H1 (cell line): ENCODE results near the gene SPATS2. TPM values are rescaled to one million over a fixed set of nuclear protein-coding genes. Genes with fewer than 3 reads are reported as not detected.

Source experiments
- JUN ChIP-seq: IDR thresholded peaks from 2 replicates; pipeline ENCODE4 v1.6.1; 2011; ENCODE audit warnings: low read depth, mild to moderate bottlenecking, improper control_type of control experiment, low read length
- NANOG ChIP-seq: IDR thresholded peaks from 2 replicates; pipeline ENCODE4 v1.6.1; 2011; ENCODE audit warnings: low read length, low read depth, mild to moderate bottlenecking, inconsistent platforms; ENCODE audit not compliant: insufficient read depth, poor library complexity, severe bottlenecking
- SIX5 ChIP-seq: IDR thresholded peaks from 2 replicates; pipeline ENCODE4 v1.6.1; 2011; ENCODE audit warnings: mild to moderate bottlenecking, low read depth, low read length
- polyA plus RNA-seq, 7 experiments: library from polyadenylated mRNA; depleted of rRNA in 3 of 7; stranded (reverse) in 5 of 7; unstranded in 2 of 7; fragments of >200 nt in 5 of 7; fragments of 200-250 nt in 2 of 7; gene quantifications; 1 replicate in 5 of 7; 2 replicates in 1 of 7; 4 replicates in 1 of 7; pipeline versions ENCODE4 v1.2.1 to v1.2.3, GENCODE V29; 2011 to 2013; ENCODE audit warnings: missing spikeins in 2 of 7, mixed read lengths in 2 of 7
- total RNA-seq: library from RNA; stranded (reverse); fragmentation: NEBNext Ultra II Directional; extraction: Animal tissue kit (Norgen Biotek cat#: 25700); gene quantifications from 2 replicates; pipeline ENCODE4 v1.2.1, GENCODE V29; 2021
- TF ChIP-seq, protein P1 (sequence below): fragments of 300-600 bp; sonication (generic); IDR thresholded peaks from 2 replicates; pipeline ENCODE4 v1.7.1; 2012; ENCODE audit warnings: low read length, moderate library complexity, mild to moderate bottlenecking, inconsistent platforms; ENCODE audit not compliant: insufficient replicate concordance

The SPATS2 gene
- total and polyA plus RNA-seq, 2 of the 8 experiments (the other 6 are each of a cell fraction or from before 2014, with no cell fraction given), result 19.2 to 24.5 TPM

DNA sequence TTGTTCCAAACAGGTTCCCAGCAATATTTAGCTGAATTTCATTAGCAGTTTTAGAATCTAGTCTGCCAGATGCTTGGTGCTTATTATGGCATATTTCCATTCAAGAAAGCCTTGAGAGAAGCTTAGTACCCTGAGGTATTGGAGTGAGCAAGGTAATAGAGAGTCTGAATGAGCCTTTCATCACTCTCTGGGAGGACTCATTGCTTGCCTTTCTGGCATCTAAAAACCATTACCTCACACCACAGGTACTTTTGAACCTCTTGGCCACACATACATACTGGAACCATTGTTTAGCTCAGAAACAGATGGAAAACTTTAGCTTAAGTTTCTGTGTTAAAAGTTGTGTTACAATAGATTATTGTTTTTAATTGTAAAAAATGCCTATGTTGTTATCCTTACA lies 144.1 kb downstream of the SPATS2 start (continued):
- TF ChIP-seq, protein P1, sequence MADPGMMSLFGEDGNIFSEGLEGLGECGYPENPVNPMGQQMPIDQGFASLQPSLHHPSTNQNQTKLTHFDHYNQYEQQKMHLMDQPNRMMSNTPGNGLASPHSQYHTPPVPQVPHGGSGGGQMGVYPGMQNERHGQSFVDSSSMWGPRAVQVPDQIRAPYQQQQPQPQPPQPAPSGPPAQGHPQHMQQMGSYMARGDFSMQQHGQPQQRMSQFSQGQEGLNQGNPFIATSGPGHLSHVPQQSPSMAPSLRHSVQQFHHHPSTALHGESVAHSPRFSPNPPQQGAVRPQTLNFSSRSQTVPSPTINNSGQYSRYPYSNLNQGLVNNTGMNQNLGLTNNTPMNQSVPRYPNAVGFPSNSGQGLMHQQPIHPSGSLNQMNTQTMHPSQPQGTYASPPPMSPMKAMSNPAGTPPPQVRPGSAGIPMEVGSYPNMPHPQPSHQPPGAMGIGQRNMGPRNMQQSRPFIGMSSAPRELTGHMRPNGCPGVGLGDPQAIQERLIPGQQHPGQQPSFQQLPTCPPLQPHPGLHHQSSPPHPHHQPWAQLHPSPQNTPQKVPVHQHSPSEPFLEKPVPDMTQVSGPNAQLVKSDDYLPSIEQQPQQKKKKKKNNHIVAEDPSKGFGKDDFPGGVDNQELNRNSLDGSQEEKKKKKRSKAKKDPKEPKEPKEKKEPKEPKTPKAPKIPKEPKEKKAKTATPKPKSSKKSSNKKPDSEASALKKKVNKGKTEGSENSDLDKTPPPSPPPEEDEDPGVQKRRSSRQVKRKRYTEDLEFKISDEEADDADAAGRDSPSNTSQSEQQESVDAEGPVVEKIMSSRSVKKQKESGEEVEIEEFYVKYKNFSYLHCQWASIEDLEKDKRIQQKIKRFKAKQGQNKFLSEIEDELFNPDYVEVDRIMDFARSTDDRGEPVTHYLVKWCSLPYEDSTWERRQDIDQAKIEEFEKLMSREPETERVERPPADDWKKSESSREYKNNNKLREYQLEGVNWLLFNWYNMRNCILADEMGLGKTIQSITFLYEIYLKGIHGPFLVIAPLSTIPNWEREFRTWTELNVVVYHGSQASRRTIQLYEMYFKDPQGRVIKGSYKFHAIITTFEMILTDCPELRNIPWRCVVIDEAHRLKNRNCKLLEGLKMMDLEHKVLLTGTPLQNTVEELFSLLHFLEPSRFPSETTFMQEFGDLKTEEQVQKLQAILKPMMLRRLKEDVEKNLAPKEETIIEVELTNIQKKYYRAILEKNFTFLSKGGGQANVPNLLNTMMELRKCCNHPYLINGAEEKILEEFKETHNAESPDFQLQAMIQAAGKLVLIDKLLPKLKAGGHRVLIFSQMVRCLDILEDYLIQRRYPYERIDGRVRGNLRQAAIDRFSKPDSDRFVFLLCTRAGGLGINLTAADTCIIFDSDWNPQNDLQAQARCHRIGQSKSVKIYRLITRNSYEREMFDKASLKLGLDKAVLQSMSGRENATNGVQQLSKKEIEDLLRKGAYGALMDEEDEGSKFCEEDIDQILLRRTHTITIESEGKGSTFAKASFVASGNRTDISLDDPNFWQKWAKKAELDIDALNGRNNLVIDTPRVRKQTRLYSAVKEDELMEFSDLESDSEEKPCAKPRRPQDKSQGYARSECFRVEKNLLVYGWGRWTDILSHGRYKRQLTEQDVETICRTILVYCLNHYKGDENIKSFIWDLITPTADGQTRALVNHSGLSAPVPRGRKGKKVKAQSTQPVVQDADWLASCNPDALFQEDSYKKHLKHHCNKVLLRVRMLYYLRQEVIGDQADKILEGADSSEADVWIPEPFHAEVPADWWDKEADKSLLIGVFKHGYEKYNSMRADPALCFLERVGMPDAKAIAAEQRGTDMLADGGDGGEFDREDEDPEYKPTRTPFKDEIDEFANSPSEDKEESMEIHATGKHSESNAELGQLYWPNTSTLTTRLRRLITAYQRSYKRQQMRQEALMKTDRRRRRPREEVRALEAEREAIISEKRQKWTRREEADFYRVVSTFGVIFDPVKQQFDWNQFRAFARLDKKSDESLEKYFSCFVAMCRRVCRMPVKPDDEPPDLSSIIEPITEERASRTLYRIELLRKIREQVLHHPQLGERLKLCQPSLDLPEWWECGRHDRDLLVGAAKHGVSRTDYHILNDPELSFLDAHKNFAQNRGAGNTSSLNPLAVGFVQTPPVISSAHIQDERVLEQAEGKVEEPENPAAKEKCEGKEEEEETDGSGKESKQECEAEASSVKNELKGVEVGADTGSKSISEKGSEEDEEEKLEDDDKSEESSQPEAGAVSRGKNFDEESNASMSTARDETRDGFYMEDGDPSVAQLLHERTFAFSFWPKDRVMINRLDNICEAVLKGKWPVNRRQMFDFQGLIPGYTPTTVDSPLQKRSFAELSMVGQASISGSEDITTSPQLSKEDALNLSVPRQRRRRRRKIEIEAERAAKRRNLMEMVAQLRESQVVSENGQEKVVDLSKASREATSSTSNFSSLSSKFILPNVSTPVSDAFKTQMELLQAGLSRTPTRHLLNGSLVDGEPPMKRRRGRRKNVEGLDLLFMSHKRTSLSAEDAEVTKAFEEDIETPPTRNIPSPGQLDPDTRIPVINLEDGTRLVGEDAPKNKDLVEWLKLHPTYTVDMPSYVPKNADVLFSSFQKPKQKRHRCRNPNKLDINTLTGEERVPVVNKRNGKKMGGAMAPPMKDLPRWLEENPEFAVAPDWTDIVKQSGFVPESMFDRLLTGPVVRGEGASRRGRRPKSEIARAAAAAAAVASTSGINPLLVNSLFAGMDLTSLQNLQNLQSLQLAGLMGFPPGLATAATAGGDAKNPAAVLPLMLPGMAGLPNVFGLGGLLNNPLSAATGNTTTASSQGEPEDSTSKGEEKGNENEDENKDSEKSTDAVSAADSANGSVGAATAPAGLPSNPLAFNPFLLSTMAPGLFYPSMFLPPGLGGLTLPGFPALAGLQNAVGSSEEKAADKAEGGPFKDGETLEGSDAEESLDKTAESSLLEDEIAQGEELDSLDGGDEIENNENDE, result no peak
- TF ChIP-seq JUN (no peak), SIX5 (no peak), NANOG (no peak)
